A673 (cell line): ENCODE measurements around the gene GABRD. TPM values are rescaled to one million over a fixed set of nuclear protein-coding genes. Genes with fewer than 3 reads are reported as not detected.
"Not testable (repeated sequence)": the region's sequence is repeated elsewhere in the genome, so short reads cannot be mapped to it uniquely, and the experiment has no call there.

Experiments
- BruUV-seq: library from RNA; stranded (reverse); fragments of 400-500 nt; replicated peaks from 2 replicates; lab custom pipeline; 2021; lab: Mats Ljungman, UMichigan
- CTCF ChIA-PET: fragments of 300-600 bp; sonication (Branson Sonifier 250); formaldehyde crosslinking; loops from one replicate; lab custom pipeline; 2022; ENCODE audit warnings: antibody characterized with exemption; lab: Charles Lee
- POLR2A ChIA-PET: fragments of 300-600 bp; sonication (Branson Sonifier 250); formaldehyde crosslinking; loops from one replicate; lab custom pipeline; 2022; ENCODE audit warnings: antibody characterized with exemption; ENCODE audit not compliant: low non-redundant PET; lab: Charles Lee
- DNase-seq: peaks from one replicate; pipeline ENCODE4 v3.0.0-alpha.2; 2015; ENCODE audit warnings: low spot score
- H3K27ac ChIP-seq: fragments of 200-600 bp; sonication (generic); 2 replicates; pipeline ENCODE4 v1.5.1; 2016; ENCODE audit warnings: mixed run types, low read depth, mild to moderate bottlenecking, mixed read lengths, antibody characterized with exemption, low read length; ENCODE audit not compliant: poor library complexity, severe bottlenecking
- H3K27me3 ChIP-seq: fragments of 200-600 bp; sonication (generic); replicated peaks from 2 replicates; pipeline ENCODE4 v1.6.1; 2017; ENCODE audit warnings: mixed run types, low read depth, mild to moderate bottlenecking, mixed read lengths, antibody characterized with exemption, low read length; ENCODE audit not compliant: insufficient read depth, poor library complexity
- H3K36me3 ChIP-seq: fragments of 200-600 bp; sonication (generic); 2 replicates; pipeline ENCODE4 v1.6.1; 2016; ENCODE audit warnings: mixed run types, mild to moderate bottlenecking, mixed read lengths, antibody characterized with exemption, low read length; ENCODE audit not compliant: insufficient read depth, poor library complexity, severe bottlenecking
- H3K4me1 ChIP-seq: fragments of 200-600 bp; sonication (generic); 2 replicates; pipeline ENCODE4 v1.6.1; 2017; ENCODE audit warnings: mixed run types, mild to moderate bottlenecking, mixed read lengths, antibody characterized with exemption, low read length; ENCODE audit not compliant: insufficient read depth, poor library complexity, severe bottlenecking
- H3K4me3 ChIP-seq: fragments of 200-600 bp; sonication (generic); 2 replicates; pipeline ENCODE4 v1.5.1; 2016; ENCODE audit warnings: low read depth, mixed run types, mild to moderate bottlenecking, mixed read lengths, low read length; ENCODE audit not compliant: poor library complexity, severe bottlenecking
- H3K9me3 ChIP-seq: fragments of 200-600 bp; sonication (generic); 2 replicates; pipeline ENCODE4 v1.6.1; 2016; ENCODE audit warnings: mixed run types, low read depth, mild to moderate bottlenecking, mixed read lengths, antibody characterized with exemption, low read length; ENCODE audit not compliant: poor library complexity, severe bottlenecking
- CTCF ChIP-seq: fragments of 300-800, 200-600 bp; sonication (generic); conservative IDR thresholded peaks from 2 replicates; pipeline ENCODE4 v1.5.1; 2017; ENCODE audit warnings: low read depth, mild to moderate bottlenecking, antibody characterized with exemption, low read length, moderate library complexity, mixed read lengths
- EZH2 ChIP-seq: fragments of 200-600 bp; sonication (generic); IDR thresholded peaks from 2 replicates; pipeline ENCODE4 v1.6.1; 2017; ENCODE audit warnings: borderline replicate concordance, low read depth, mild to moderate bottlenecking, mixed read lengths, antibody characterized with exemption, low read length; ENCODE audit not compliant: poor library complexity, severe bottlenecking
- intact Hi-C: fragments of 100-400 bp; cut with micrococcal nuclease; formaldehyde crosslinking; loops from one replicate; pipeline ENCODE4 v1.10.0; 2022; ENCODE audit not compliant: unreplicated experiment
- total RNA-seq: library from RNA; stranded (reverse); gene quantifications from 2 replicates; pipeline ENCODE4 v1.2.3, GENCODE V29; 2021

The GABRD gene
- total RNA-seq, 1 experiment from 2014 or later: not detected

GRCh38 chr1:1980467-1981141 is 38.5 kb upstream of the GABRD start:
- Histone ChIP-seq H3K9me3 (no peaks in the 10 kb centered on the region), H3K27me3 (no peaks in the 10 kb centered on the region), H3K36me3 (no peaks in the 10 kb centered on the region), H3K4me3 (no peak overlapping the region), H3K27ac (no peak overlapping the region), H3K4me1 (no peaks in the 10 kb centered on the region)
- TF ChIP-seq EZH2: no peak
- no peak for TF ChIP-seq CTCF
- POLR2A ChIA-PET: no interaction called here
- no peak for DNase-seq
- intact Hi-C loops: no loop called here
- CTCF ChIA-PET: no interaction called here
- BruUV-seq: no TSS peak

- intact Hi-C loops: no loop called here
- Histone ChIP-seq H3K27me3 (no peaks in the 10 kb centered on the region), H3K9me3 (no peaks in the 10 kb centered on the region), H3K4me1 (no peaks in the 10 kb centered on the region), H3K27ac (no peak overlapping the region), H3K4me3 (no peak overlapping the region), H3K36me3 (no peaks in the 10 kb centered on the region)
- CTCF ChIA-PET: no interaction called here
- no TSS peak for BruUV-seq
- TF ChIP-seq CTCF (no peak), EZH2 (no peak)
- DNase-seq: no peak
- POLR2A ChIA-PET: no interaction called here
Observed at GRCh38 chr1:1981142-1981500, 38.0 kb upstream of the GABRD start.

GRCh38 chr1:1981631-1982327 is 37.4 kb upstream of the GABRD start:
- H3K27ac ChIP-seq: not testable (repeated sequence)

More at GRCh38 chr1:1981631-1982327, 37.4 kb upstream of the GABRD start:
- H3K4me1 ChIP-seq, intact Hi-C loops, BruUV-seq, H3K27me3 ChIP-seq, POLR2A ChIA-PET, DNase-seq, H3K4me3 ChIP-seq, CTCF ChIA-PET, H3K9me3 ChIP-seq, H3K36me3 ChIP-seq: not testable (repeated sequence)
